HEK293T (cell line): ENCODE data around the gene C6orf15.
A peak's percentile ranks its signal among the peaks of the same experiment; 100 is the strongest.

ENCODE experiments used
- CTCF ChIA-PET: fragments of 350-600 bp; formaldehyde crosslinking; extraction: SDS; loops from one replicate; lab custom pipeline; 2021; ENCODE audit warnings: antibody characterized with exemption, inconsistent platforms; lab: Yijun Ruan, JAX
- POLR2A ChIA-PET: fragments of 350-600 bp; formaldehyde crosslinking; extraction: SDS; loops from one replicate; lab custom pipeline; 2020; ENCODE audit warnings: antibody characterized with exemption, inconsistent platforms; lab: Yijun Ruan, JAX
- DNase-seq: peaks from one replicate; pipeline ENCODE4 v3.0.0; 2012; ENCODE audit warnings: mixed read lengths; ENCODE audit errors: extremely low spot score
- ARNT ChIP-seq: fragments of 450-650 bp; IDR thresholded peaks from 2 replicates; pipeline ENCODE4 v1.6.1; 2017; ENCODE audit warnings: mild to moderate bottlenecking
- BHLHE40 ChIP-seq: fragments of 450-650 bp; IDR thresholded peaks from 2 replicates; pipeline ENCODE4 v1.6.1; 2016; ENCODE audit warnings: mild to moderate bottlenecking, moderate library complexity, borderline replicate concordance
- CTBP1 ChIP-seq: fragments of 450-650 bp; IDR thresholded peaks from 2 replicates; pipeline ENCODE4 v1.6.1; 2016; ENCODE audit warnings: borderline replicate concordance
- ELF4 ChIP-seq: fragments of 450-650 bp; IDR thresholded peaks from 2 replicates; pipeline ENCODE4 v1.6.1; 2017; ENCODE audit warnings: antibody characterized with exemption
- FOXA1 ChIP-seq: fragments of 450-650 bp; IDR thresholded peaks from 2 replicates; pipeline ENCODE4 v1.6.1; 2016; ENCODE audit warnings: mild to moderate bottlenecking
- FOXK2 ChIP-seq: fragments of 450-650 bp; IDR thresholded peaks from 2 replicates; pipeline ENCODE4 v1.6.1; 2016; ENCODE audit warnings: mild to moderate bottlenecking
- FOXM1 ChIP-seq: fragments of 450-650 bp; IDR thresholded peaks from 2 replicates; pipeline ENCODE4 v1.6.1; 2017; ENCODE audit warnings: mild to moderate bottlenecking, borderline replicate concordance
- HDGF ChIP-seq: fragments of 450-650 bp; IDR thresholded peaks from 2 replicates; pipeline ENCODE4 v1.6.1; 2017; ENCODE audit warnings: antibody characterized with exemption, borderline replicate concordance
- L3MBTL2 ChIP-seq: fragments of 450-650 bp; conservative IDR thresholded peaks from 2 replicates; pipeline ENCODE4 v1.6.1; 2016; ENCODE audit warnings: mild to moderate bottlenecking
- LEF1 ChIP-seq: fragments of 450-650 bp; IDR thresholded peaks from 2 replicates; pipeline ENCODE4 v1.6.1; 2017; ENCODE audit warnings: mild to moderate bottlenecking, borderline replicate concordance
- NFRKB ChIP-seq: fragments of 450-650 bp; IDR thresholded peaks from 2 replicates; pipeline ENCODE4 v1.6.1; 2016; ENCODE audit warnings: mild to moderate bottlenecking, moderate library complexity
- PKNOX1 ChIP-seq: fragments of 450-650 bp; IDR thresholded peaks from 2 replicates; pipeline ENCODE4 v1.6.1; 2016
- SP1 ChIP-seq: fragments of 450-650 bp; IDR thresholded peaks from 2 replicates; pipeline ENCODE4 v1.6.1; 2017
- SUZ12 ChIP-seq: fragments of 450-650 bp; IDR thresholded peaks from 2 replicates; pipeline ENCODE4 v1.6.1; 2016; ENCODE audit warnings: mild to moderate bottlenecking
- TARDBP ChIP-seq: fragments of 450-650 bp; IDR thresholded peaks from 2 replicates; pipeline ENCODE4 v1.6.1; 2016
- ZNF384 ChIP-seq: fragments of 450-650 bp; IDR thresholded peaks from 2 replicates; pipeline ENCODE4 v1.6.1; 2016

C6orf15 gene

GRCh38 chr6:31129130-31129529, 16.8 kb upstream of the C6orf15 start:
- ChIA-PET CTCF (interaction anchor here (0.6 to 2.2 kb wide), 5 partner anchors 12 to 61 kb away, joined by 3 to 11 read pairs (median 3); partner anchors contain the start of gene PSORS1C1), POLR2A (interaction anchor here (1.6 to 1.8 kb wide), 2 partner anchors 12 to 24 kb away, joined by 4 read pairs; no protein-coding TSS in a partner anchor)
- TF ChIP-seq CTBP1 (no peak), BHLHE40 (no peak), LEF1 (no peak), FOXA1 (no peak), TARDBP (no peak), SUZ12 (no peak), FOXM1 (no peak)

GRCh38 chr6:31128093-31128676, 15.8 kb upstream of the C6orf15 start:
- DNase-seq: peak; percentile 76
- POLR2A ChIA-PET: no interaction called here
- no peak for TF ChIP-seq CTBP1
- no peak for TF ChIP-seq HDGF
- no peak for TF ChIP-seq PKNOX1
- TF ChIP-seq FOXM1: no peak
- no peak for TF ChIP-seq FOXA1
- TF ChIP-seq SUZ12: no peak
- TF ChIP-seq ZNF384: no peak
- no peak for TF ChIP-seq ARNT
- no peak for TF ChIP-seq FOXK2
- no peak for TF ChIP-seq L3MBTL2
- no peak for TF ChIP-seq BHLHE40
- no peak for TF ChIP-seq TARDBP
- CTCF ChIA-PET: interaction anchor here (0.6 to 2.2 kb wide), 5 partner anchors 11 to 62 kb away, joined by 3 to 11 read pairs (median 5); no protein-coding TSS in a partner anchor

More at GRCh38 chr6:31129130-31129529, 16.8 kb upstream of the C6orf15 start:
- DNase-seq: no peak

- DNase-seq: no peak
- TF ChIP-seq FOXK2 (no peak), HDGF (no peak), L3MBTL2 (no peak), NFRKB (no peak), PKNOX1 (no peak), TARDBP (no peak), ARNT (no peak), BHLHE40 (no peak), SP1 (no peak), SUZ12 (no peak), ZNF384 (no peak), FOXA1 (no peak), FOXM1 (no peak), CTBP1 (no peak), LEF1 (no peak), ELF4 (no peak)
- CTCF ChIA-PET: interaction anchor here (0.9 to 1.5 kb wide), 5 partner anchors 10 to 39 kb away, joined by 3 to 7 read pairs (median 3); partner anchors contain the start of gene PSORS1C1
- POLR2A ChIA-PET: no interaction called here
Measured at GRCh38 chr6:31126396-31127175, 14.2 kb upstream of the C6orf15 start.

GRCh38 chr6:31125586-31126363, 13.4 kb upstream of the C6orf15 start:
- no peak for DNase-seq
- ChIA-PET CTCF (no interaction called here), POLR2A (no interaction called here)
- TF ChIP-seq FOXK2: no peak
- no peak for TF ChIP-seq ARNT
- no peak for TF ChIP-seq L3MBTL2
- TF ChIP-seq FOXA1: no peak
- no peak for TF ChIP-seq LEF1
- no peak for TF ChIP-seq SUZ12
- TF ChIP-seq ELF4: no peak
- no peak for TF ChIP-seq SP1
- TF ChIP-seq BHLHE40: no peak
- no peak for TF ChIP-seq HDGF
- TF ChIP-seq CTBP1: no peak
- TF ChIP-seq TARDBP: no peak
- TF ChIP-seq NFRKB: no peak
- no peak for TF ChIP-seq FOXM1
- TF ChIP-seq PKNOX1: no peak

- CTCF ChIA-PET: interaction anchor here (0.7 kb wide), 1 partner anchor 242 kb away, joined by 3 read pairs; no protein-coding TSS in a partner anchor
- POLR2A ChIA-PET: no interaction called here
- no peak for DNase-seq
- TF ChIP-seq ELF4: no peak
- no peak for TF ChIP-seq NFRKB
- TF ChIP-seq TARDBP: no peak
- no peak for TF ChIP-seq FOXA1
- TF ChIP-seq ARNT: no peak
- no peak for TF ChIP-seq LEF1
- no peak for TF ChIP-seq BHLHE40
- no peak for TF ChIP-seq HDGF
- no peak for TF ChIP-seq L3MBTL2
Measured at GRCh38 chr6:31125162-31125561, 12.8 kb upstream of the C6orf15 start.
